GM12878 (cell line): ENCODE data around the gene POFUT2. TPM values are rescaled to one million over a fixed set of nuclear protein-coding genes. Genes with fewer than 3 reads are reported as not detected.

Source experiments
- ATAC-seq: fragments of 200-7000 bp; cut with Tn5 transposase; 3 replicates; pipeline ENCODE4 v1.9.1; 2020; ENCODE audit warnings: mild to moderate bottlenecking, moderate library complexity
- BruUV-seq: library from RNA; stranded (reverse); fragments of 400-500 nt; replicated peaks from 2 replicates; lab custom pipeline; 2021; lab: Mats Ljungman, UMichigan
- CTCF ChIA-PET: fragments of 300-600 bp; sonication (Branson Sonifier 250); formaldehyde crosslinking; extraction: SDS; loops from one replicate; lab custom pipeline; 2021; ENCODE audit warnings: inconsistent platforms; lab: Yijun Ruan, JAX
- POLR2A ChIA-PET: fragments of 350-600 bp; formaldehyde crosslinking; extraction: SDS; loops from one replicate; lab custom pipeline; 2021; ENCODE audit warnings: inconsistent platforms; lab: Charles Lee
- RAD21 ChIA-PET: fragments of 300-600 bp; sonication (Branson Sonifier 250); formaldehyde crosslinking; loops from one replicate; lab custom pipeline; 2023; ENCODE audit warnings: antibody characterized with exemption; ENCODE audit not compliant: unreplicated experiment; lab: Charles Lee
- SMC1A ChIA-PET: fragments of 300-600 bp; sonication (Branson Sonifier 250); formaldehyde crosslinking; loops from one replicate; lab custom pipeline; 2023; ENCODE audit not compliant: unreplicated experiment, uncharacterized antibody; lab: Charles Lee
- DNase-seq: peaks from one replicate; pipeline ENCODE4 v3.0.0-alpha.2; 2011; ENCODE audit warnings: low read depth, low spot score
- FAIRE-seq: peaks from 3 replicates; lab custom pipeline; 2011; peaks lifted over from hg19 to GRCh38; lab: Jason Lieb, UNC
- H2AFZ ChIP-seq: 2 replicates; pipeline ENCODE4 v1.6.0; 2011; ENCODE audit warnings: low read depth, low read length, control low read depth; ENCODE audit not compliant: control insufficient read depth
- H3K27ac ChIP-seq: 2 replicates; pipeline ENCODE4 v1.5.1; 2011; ENCODE audit warnings: control low read depth; ENCODE audit not compliant: control insufficient read depth, insufficient read depth
- H3K27me3 ChIP-seq, 2 experiments: replicated peaks in 1 of 2; 2 replicates each; pipeline versions ENCODE4 v1.6.0 to v1.6.1; 2011; ENCODE audit warnings: low read length in 1 of 2; ENCODE audit not compliant: control insufficient read depth in 2 of 2, insufficient read depth in 2 of 2
- H3K36me3 ChIP-seq, 2 experiments: 2 replicates each; pipeline ENCODE4 v1.5.1; 2011; ENCODE audit warnings: low read length in 1 of 2; ENCODE audit not compliant: control insufficient read depth in 2 of 2, insufficient read depth in 2 of 2
- H3K4me1 ChIP-seq: 2 replicates; pipeline ENCODE4 v1.6.1; 2011; ENCODE audit warnings: mild to moderate bottlenecking, low read length, moderate library complexity, mixed read lengths; ENCODE audit not compliant: control insufficient read depth, insufficient read depth
- H3K4me2 ChIP-seq: 2 replicates; pipeline ENCODE4 v1.6.0; 2011; ENCODE audit warnings: control low read depth; ENCODE audit not compliant: control insufficient read depth, insufficient read depth
- H3K4me3 ChIP-seq: fragments of 200-600 bp; sonication (generic); 2 replicates; pipeline ENCODE4 v1.5.1; 2016
- H3K79me2 ChIP-seq: 2 replicates; pipeline ENCODE4 v1.6.0; 2011; ENCODE audit warnings: low read length; ENCODE audit not compliant: control insufficient read depth, insufficient read depth
- H3K9ac ChIP-seq: 2 replicates; pipeline ENCODE4 v1.8.0; 2011; ENCODE audit warnings: low read length, control low read depth, mixed read lengths; ENCODE audit not compliant: control insufficient read depth, insufficient read depth
- H3K9me3 ChIP-seq: replicated peaks from 3 replicates; pipeline ENCODE4 v1.5.1; 2011; ENCODE audit warnings: mild to moderate bottlenecking, low read length; ENCODE audit not compliant: control insufficient read depth, insufficient read depth
- H4K20me1 ChIP-seq: 2 replicates; pipeline ENCODE4 v1.6.0; 2011; ENCODE audit not compliant: control insufficient read depth, insufficient read depth
- ATF3 ChIP-seq: IDR thresholded peaks from 2 replicates; pipeline ENCODE4 v1.6.1; 2011; ENCODE audit warnings: low read depth, mild to moderate bottlenecking, low read length, moderate library complexity, borderline replicate concordance; ENCODE audit errors: extremely low read depth
- BCL3 ChIP-seq: IDR thresholded peaks from 2 replicates; pipeline ENCODE4 v1.6.1; 2011; ENCODE audit warnings: borderline replicate concordance, low read depth, mild to moderate bottlenecking, moderate library complexity, low read length; ENCODE audit not compliant: insufficient read depth, poor library complexity, severe bottlenecking
- BHLHE40 ChIP-seq, 2 experiments: fragments of 450-650 bp in 1 of 2; IDR thresholded peaks; 2 replicates each; pipeline ENCODE4 v1.6.1; 2011 to 2017; ENCODE audit warnings: low read depth in 2 of 2, borderline replicate concordance in 1 of 2, improper control_type of control experiment in 1 of 2, low read length in 1 of 2, mild to moderate bottlenecking in 1 of 2
- BRCA1 ChIP-seq: IDR thresholded peaks from 2 replicates; pipeline ENCODE4 v1.6.1; 2011; ENCODE audit warnings: low read depth, low read length, improper control_type of control experiment
- CBX3 ChIP-seq: fragments of 200-600 bp; sonication (generic); IDR thresholded peaks from 2 replicates; pipeline ENCODE4 v1.6.1; 2016; ENCODE audit warnings: low read depth, borderline replicate concordance
- CREB1 ChIP-seq: IDR thresholded peaks from 2 replicates; pipeline ENCODE4 v1.6.1; 2012; ENCODE audit warnings: low read depth, mild to moderate bottlenecking, inconsistent platforms
- ELK1 ChIP-seq: IDR thresholded peaks from 2 replicates; pipeline ENCODE4 v1.6.1; 2012; ENCODE audit warnings: low read depth, low read length, improper control_type of control experiment
- FOXM1 ChIP-seq: IDR thresholded peaks from 2 replicates; pipeline ENCODE4 v1.6.1; 2012; ENCODE audit warnings: low read depth, mild to moderate bottlenecking, inconsistent platforms, low read length, moderate library complexity
- MTA2 ChIP-seq: fragments of 450-650 bp; IDR thresholded peaks from 2 replicates; pipeline ENCODE4 v1.6.1; 2016; ENCODE audit warnings: low read depth, mild to moderate bottlenecking, moderate library complexity
- MTA3 ChIP-seq: IDR thresholded peaks from 2 replicates; pipeline ENCODE4 v1.6.1; 2012; ENCODE audit warnings: low read length, inconsistent platforms, borderline replicate concordance
- NFIC ChIP-seq: IDR thresholded peaks from 2 replicates; pipeline ENCODE4 v1.6.1; 2012; ENCODE audit warnings: low read depth, mild to moderate bottlenecking, inconsistent platforms, low read length, moderate library complexity
- SMAD5 ChIP-seq: IDR thresholded peaks from 2 replicates; pipeline ENCODE4 v1.6.1; 2016; ENCODE audit warnings: antibody characterized with exemption, low read depth
- TARDBP ChIP-seq: IDR thresholded peaks from 2 replicates; pipeline ENCODE4 v1.6.1; 2016; ENCODE audit warnings: borderline replicate concordance
- ZBED1 ChIP-seq: IDR thresholded peaks from 2 replicates; pipeline ENCODE4 v1.6.1; 2016; ENCODE audit warnings: borderline replicate concordance
- ZNF622 ChIP-seq: fragments of 450-650 bp; IDR thresholded peaks from 2 replicates; pipeline ENCODE4 v1.6.1; 2017; ENCODE audit warnings: mild to moderate bottlenecking, inconsistent platforms
- WGBS: methylation state at CpG from one replicate; pipeline ENCODE4 v1.1.6; 2016; ENCODE audit warnings: low lambda C conversion rate; ENCODE audit not compliant: insufficient replicate concordance, insufficient coverage; ENCODE audit errors: missing lambda C conversion rate; 5-methylcytosine and 5-hydroxymethylcytosine counted together
- in situ Hi-C: fragments of 300-500 bp; cut with MboI; formaldehyde crosslinking; loops from 9 replicates; pipeline ENCODE4 v1.14.3; 2018; ENCODE audit warnings: mixed read lengths
- intact Hi-C: fragments of 100-400 bp; cut with micrococcal nuclease; formaldehyde crosslinking; loops from one replicate; pipeline ENCODE4 v1.14.2; 2022; ENCODE audit not compliant: unreplicated experiment
- polyA plus RNA-seq, 11 experiments: library from polyadenylated mRNA; depleted of rRNA in 4 of 11; unstranded in 6 of 11; stranded (reverse) in 5 of 11; fragments of >200 nt; fragmentation: Nextera tagmentation in 4 of 11; fragmentation: Illumina TruSeq in 1 of 11; extraction: Ambion mirVana in 4 of 11; extraction: Trizol in 1 of 11; gene quantifications; 1 replicate in 1 of 11; 2 replicates in 10 of 11; pipeline versions ENCODE4 v1.2.1 to v1.2.3, GENCODE V29; 2011 to 2016; ENCODE audit warnings: inconsistent platforms in 2 of 11, missing spikeins in 2 of 11, low read depth in 1 of 11
- total RNA-seq, 4 experiments: library from RNA; depleted of rRNA in 3 of 4; stranded (reverse); fragments of >200 nt in 3 of 4; fragmentation: Illumina TruSeq in 1 of 4; extraction: Trizol in 1 of 4; gene quantifications; 2 replicates each; pipeline versions ENCODE4 v1.2.1 to v1.2.3, GENCODE V29; 2013 to 2021

The POFUT2 gene
- total and polyA plus RNA-seq, 10 of the 15 experiments (the other 5 are each of a cell fraction or from before 2014, with no cell fraction given) = 1.2 to 15.1 (median 6.8) TPM

- no peak for ATAC-seq
- Histone ChIP-seq H3K4me2 (no peak overlapping the region), H3K4me3 (no peak overlapping the region), H2AFZ (no peak overlapping the region), H3K27ac (no peak overlapping the region), H3K79me2 (no peaks in the 10 kb centered on the region), H4K20me1 (no peaks in the 10 kb centered on the region), H3K9me3 (no peaks in the 10 kb centered on the region), H3K36me3 (no peaks in the 10 kb centered on the region), H3K4me1 (no peaks in the 10 kb centered on the region), H3K9ac (no peak overlapping the region), H3K27me3 (no peaks in the 10 kb centered on the region; a peak in 1 of 4 replicates)
- BruUV-seq = no TSS peak
- CTCF ChIA-PET = no interaction called here
- no peak for DNase-seq
- in situ Hi-C loops = no loop called here
- TF ChIP-seq MTA3 (no peak), NFIC (no peak), BHLHE40 (IDR thresholded peaks at IDR 0.05; ENCODE audit: borderline replicate concordance in 1 of 2, low read depth in 2 of 2, low read length in 1 of 2) (no peak), CBX3 (no peak)
- FAIRE-seq = no peak
- RAD21 ChIA-PET = no interaction called here
- intact Hi-C loops = no loop called here
- SMC1A ChIA-PET = no interaction called here
- POLR2A ChIA-PET = no interaction called here
- 16% methylated on average over 18 of the region's 19 CpGs for WGBS
These were observed 48.3 kb upstream of the POFUT2 start for GRCh38 chr21:45335761-45336534.

- intact Hi-C loops (no loop called here), in situ Hi-C loops (no loop called here)
- Histone ChIP-seq H3K9ac (no peak overlapping the region), H3K9me3 (no peaks in the 10 kb centered on the region), H3K4me2 (no peak overlapping the region), H3K27me3 (no peaks in the 10 kb centered on the region; a peak in 1 of 4 replicates), H3K4me1 (no peaks in the 10 kb centered on the region), H3K36me3 (no peaks in the 10 kb centered on the region), H2AFZ (no peak overlapping the region), H3K4me3 (no peak overlapping the region), H4K20me1 (no peaks in the 10 kb centered on the region), H3K79me2 (no peaks in the 10 kb centered on the region), H3K27ac (no peak overlapping the region)
- DNase-seq (no peak), ATAC-seq (no peak), FAIRE-seq (no peak)
- POLR2A ChIA-PET = no interaction called here
- CTCF ChIA-PET = no interaction called here
- SMC1A ChIA-PET = no interaction called here
- RAD21 ChIA-PET = no interaction called here
- no TSS peak for BruUV-seq
- 37% methylated on average over 4 of the region's 14 CpGs for WGBS
- no peak for TF ChIP-seq TARDBP
- TF ChIP-seq ATF3 = no peak
- no peak for TF ChIP-seq ELK1
- no peak for TF ChIP-seq MTA2
- no peak for TF ChIP-seq BRCA1
- no peak for TF ChIP-seq SMAD5
- TF ChIP-seq ZNF622 = no peak
- TF ChIP-seq CREB1 = no peak
- TF ChIP-seq FOXM1 = no peak
- no peak for TF ChIP-seq BCL3
- no peak for TF ChIP-seq ZBED1
These were observed 47.6 kb upstream of the POFUT2 start for GRCh38 chr21:45335151-45335760.
